Glutamatergic neuron (in vitro differentiated cells): Measurements from ENCODE around the gene SFTA2. TPM values are rescaled to one million over a fixed set of nuclear protein-coding genes. Genes with fewer than 3 reads are reported as not detected.

Source experiments
- DNase-seq: peaks from one replicate; pipeline ENCODE4 v3.0.0; 2022
- H3K27ac Mint-ChIP-seq: one replicate; pipeline ENCODE4 v1.8.0; 2020; ENCODE audit warnings: mild to moderate bottlenecking, mixed read lengths, inconsistent platforms; ENCODE audit not compliant: unreplicated experiment
- H3K27me3 Mint-ChIP-seq: one replicate; pipeline ENCODE4 v1.8.0; 2020; ENCODE audit warnings: mild to moderate bottlenecking, moderate library complexity, mixed read lengths, inconsistent platforms; ENCODE audit not compliant: unreplicated experiment
- H3K36me3 Mint-ChIP-seq: one replicate; pipeline ENCODE4 v1.8.0; 2020; ENCODE audit warnings: mild to moderate bottlenecking, mixed read lengths, inconsistent platforms; ENCODE audit not compliant: unreplicated experiment
- H3K4me1 Mint-ChIP-seq: one replicate; pipeline ENCODE4 v1.8.0; 2020; ENCODE audit warnings: mild to moderate bottlenecking, low read depth, mixed read lengths, inconsistent platforms; ENCODE audit not compliant: unreplicated experiment
- H3K4me3 Mint-ChIP-seq: one replicate; pipeline ENCODE4 v1.8.0; 2020; ENCODE audit warnings: mild to moderate bottlenecking, mixed read lengths, inconsistent platforms; ENCODE audit not compliant: unreplicated experiment
- H3K9me3 Mint-ChIP-seq: one replicate; pipeline ENCODE4 v1.8.0; 2020; ENCODE audit warnings: mild to moderate bottlenecking, moderate library complexity, mixed read lengths, inconsistent platforms; ENCODE audit not compliant: unreplicated experiment
- CTCF ChIP-seq: fragments of 200-600 bp; sonication (generic); IDR thresholded peaks from one replicate; pipeline ENCODE4 v1.5.0; 2021; ENCODE audit not compliant: partially characterized antibody, unreplicated experiment
- total RNA-seq: library from RNA; stranded (reverse); fragmentation: NEBNext Ultra II Directional; extraction: Animal tissue kit (Norgen Biotek cat#: 25700); gene quantifications from one replicate; pipeline ENCODE4 v1.2.1, GENCODE V29; 2021; ENCODE audit not compliant: unreplicated experiment

Gene SFTA2
- total RNA-seq, 1 donor from 2014 or later: not detected

GRCh38 chr6:30894935-30895334, 37.0 kb downstream of the SFTA2 start:
- Mint-ChIP-seq H3K4me1 (peaks cover 8% of the 10 kb centered on the region), H3K27ac (peak overlapping the region; percentile 6), H3K27me3 (peaks cover 12% of the 10 kb centered on the region), H3K4me3 (peak overlapping the region; percentile 7), H3K9me3 (peaks cover 8% of the 10 kb centered on the region), H3K36me3 (peaks cover 12% of the 10 kb centered on the region)
- DNase-seq: no peak
- TF ChIP-seq CTCF: no peak

- TF ChIP-seq CTCF: no peak
Measured at GRCh38 chr6:30894381-30894780, 37.6 kb downstream of the SFTA2 start.

GRCh38 chr6:30893666-30894065, 38.3 kb downstream of the SFTA2 start:
- Mint-ChIP-seq H3K4me1 (peaks cover 11% of the 10 kb centered on the region), H3K27ac (no peak overlapping the region), H3K27me3 (peaks cover 14% of the 10 kb centered on the region), H3K9me3 (peaks cover 8% of the 10 kb centered on the region), H3K36me3 (peaks cover 12% of the 10 kb centered on the region), H3K4me3 (no peak overlapping the region)
- DNase-seq: no peak
- no peak for TF ChIP-seq CTCF

More at GRCh38 chr6:30894381-30894780, 37.6 kb downstream of the SFTA2 start:
- Mint-ChIP-seq H3K27me3 (peaks cover 14% of the 10 kb centered on the region), H3K36me3 (peaks cover 12% of the 10 kb centered on the region), H3K4me1 (peaks cover 11% of the 10 kb centered on the region), H3K4me3 (no peak overlapping the region), H3K9me3 (peaks cover 8% of the 10 kb centered on the region), H3K27ac (no peak overlapping the region)
- no peak for DNase-seq

- Mint-ChIP-seq H3K9me3 (peaks cover 8% of the 10 kb centered on the region), H3K4me1 (peaks cover 15% of the 10 kb centered on the region), H3K27ac (no peak overlapping the region), H3K36me3 (peaks cover 12% of the 10 kb centered on the region), H3K4me3 (no peak overlapping the region), H3K27me3 (peaks cover 17% of the 10 kb centered on the region)
- DNase-seq: no peak
- peak; percentile 35 for TF ChIP-seq CTCF
Measured at GRCh38 chr6:30893001-30893591, 38.9 kb downstream of the SFTA2 start.

- no peak for TF ChIP-seq CTCF
- Mint-ChIP-seq H3K27me3 (peaks cover 17% of the 10 kb centered on the region), H3K9me3 (peaks cover 8% of the 10 kb centered on the region), H3K27ac (no peak overlapping the region), H3K36me3 (peaks cover 12% of the 10 kb centered on the region), H3K4me3 (no peak overlapping the region), H3K4me1 (peaks cover 18% of the 10 kb centered on the region)
- DNase-seq: no peak
Measured at GRCh38 chr6:30891816-30892538, 40.0 kb downstream of the SFTA2 start.
